ENCODE data around the gene ATG7.

- no peak for TF ChIP-seq CTCF (IDR thresholded peaks at IDR 0.05)
- TF ChIP-seq POLR2A (IDR thresholded peaks at IDR 0.05): no peak
These were observed 34.1 kb upstream of the ATG7 start for GRCh38 chr3:11238060-11238459.

Measured in uterus (tissue), 2 donors.